Neuronal stem cell (in vitro differentiated cells): ENCODE data around the gene FAM168A.

Experiments
- DNase-seq: peaks from one replicate; pipeline ENCODE4 v3.0.0-alpha.2; 2013; ENCODE audit warnings: low spot score
- H2AFZ ChIP-seq: one replicate; pipeline ENCODE4 v1.6.1; 2013; ENCODE audit warnings: mild to moderate bottlenecking, low read length, inconsistent platforms
- H2AK5ac ChIP-seq: 2 replicates; pipeline ENCODE4 v1.6.1; 2013; ENCODE audit warnings: low read depth, mild to moderate bottlenecking, inconsistent platforms, low read length, moderate library complexity, mixed read lengths
- H2BK120ac ChIP-seq: 2 replicates; pipeline ENCODE4 v1.6.1; 2013; ENCODE audit warnings: low read depth, mild to moderate bottlenecking, inconsistent platforms, low read length, moderate library complexity, mixed read lengths
- H2BK12ac ChIP-seq: one replicate; pipeline ENCODE4 v1.6.1; 2013; ENCODE audit warnings: low read length, inconsistent platforms
- H2BK15ac ChIP-seq: 2 replicates; pipeline ENCODE4 v1.6.1; 2013; ENCODE audit warnings: mild to moderate bottlenecking, low read length, inconsistent platforms, mixed read lengths
- H2BK5ac ChIP-seq: one replicate; pipeline ENCODE4 v1.6.1; 2013; ENCODE audit warnings: inconsistent platforms, mild to moderate bottlenecking, low read length, moderate library complexity
- H3K14ac ChIP-seq: one replicate; pipeline ENCODE4 v1.6.1; 2013; ENCODE audit warnings: low read length, inconsistent platforms
- H3K18ac ChIP-seq: 2 replicates; pipeline ENCODE4 v1.6.1; 2013; ENCODE audit warnings: low read length, inconsistent platforms
- H3K23ac ChIP-seq: 2 replicates; pipeline ENCODE4 v1.6.1; 2013; ENCODE audit warnings: low read depth, mild to moderate bottlenecking, mixed read lengths, low read length, inconsistent platforms; ENCODE audit not compliant: poor library complexity
- H3K27ac ChIP-seq: replicated peaks from 3 replicates; pipeline ENCODE4 v1.5.1; 2013; ENCODE audit warnings: low read length, inconsistent platforms
- H3K27me3 ChIP-seq, 3 experiments: 2 replicates each; pipeline ENCODE4 v1.6.1; 2013; ENCODE audit warnings: low read length in 3 of 3, mild to moderate bottlenecking in 2 of 3, inconsistent platforms in 1 of 3, low read depth in 1 of 3, mixed read lengths in 1 of 3, moderate library complexity in 1 of 3; ENCODE audit not compliant: control insufficient read depth in 3 of 3, insufficient read depth in 3 of 3
- H3K36me3 ChIP-seq, 2 donors: replicated peaks in 1 of 2; 2 replicates each; pipeline ENCODE4 v1.6.1; 2013; ENCODE audit warnings: low read length in 2 of 2; ENCODE audit not compliant: control insufficient read depth in 2 of 2, insufficient read depth in 2 of 2
- H3K4ac ChIP-seq: 2 replicates; pipeline ENCODE4 v1.6.1; 2013; ENCODE audit warnings: inconsistent platforms, mild to moderate bottlenecking, low read length, moderate library complexity
- H3K4me1 ChIP-seq, 2 donors: 1 replicate in 1 of 2; 2 replicates in 1 of 2; pipeline ENCODE4 v1.6.1; 2013; ENCODE audit warnings: low read length in 2 of 2, low read depth in 1 of 2; ENCODE audit not compliant: control insufficient read depth in 2 of 2, insufficient read depth in 1 of 2
- H3K4me2 ChIP-seq: one replicate; pipeline ENCODE4 v1.6.1; 2013; ENCODE audit warnings: mild to moderate bottlenecking, low read length, inconsistent platforms; ENCODE audit not compliant: insufficient read depth, poor library complexity, severe bottlenecking
- H3K4me3 ChIP-seq, 2 donors: 2 replicates each; pipeline ENCODE4 v1.5.1; 2013; ENCODE audit warnings: low read length in 2 of 2, mild to moderate bottlenecking in 2 of 2, inconsistent platforms in 1 of 2, moderate library complexity in 1 of 2
- H3K79me1 ChIP-seq: one replicate; pipeline ENCODE4 v1.6.1; 2013; ENCODE audit warnings: low read depth, mild to moderate bottlenecking, inconsistent platforms, low read length, moderate library complexity
- H3K9ac ChIP-seq: one replicate; pipeline ENCODE4 v1.6.1; 2013; ENCODE audit warnings: mild to moderate bottlenecking, low read depth, low read length, inconsistent platforms; ENCODE audit not compliant: poor library complexity
- H3K9me3 ChIP-seq, 2 donors: replicated peaks in 1 of 2; 2 replicates each; pipeline versions ENCODE3 to v1.6.1; 2013; ENCODE audit warnings: low read length in 2 of 2, mild to moderate bottlenecking in 2 of 2, inconsistent platforms in 1 of 2, low read depth in 1 of 2, mixed read lengths in 1 of 2, moderate library complexity in 1 of 2; ENCODE audit not compliant: control insufficient read depth in 2 of 2, insufficient read depth in 1 of 2
- H4K8ac ChIP-seq: one replicate; pipeline ENCODE4 v1.6.1; 2013; ENCODE audit warnings: low read depth, mild to moderate bottlenecking, inconsistent platforms, low read length, moderate library complexity
- H4K91ac ChIP-seq: one replicate; pipeline ENCODE4 v1.6.1; 2013; ENCODE audit warnings: low read length, low read depth, mild to moderate bottlenecking, inconsistent platforms; ENCODE audit not compliant: poor library complexity
- WGBS, 2 donors: extraction: QIAGEN DNeasy Blood & Tissue Kit; methylation state at CpG; one replicate each; pipeline ENCODE4 v1.1.7; 2013; ENCODE audit warnings: missing lambda C conversion rate in 2 of 2, mixed read lengths in 1 of 2; ENCODE audit not compliant: insufficient read length in 2 of 2, insufficient replicate concordance in 1 of 2; ENCODE audit errors: extremely low coverage in 2 of 2; 5-methylcytosine and 5-hydroxymethylcytosine counted together

Gene FAM168A

DNA sequence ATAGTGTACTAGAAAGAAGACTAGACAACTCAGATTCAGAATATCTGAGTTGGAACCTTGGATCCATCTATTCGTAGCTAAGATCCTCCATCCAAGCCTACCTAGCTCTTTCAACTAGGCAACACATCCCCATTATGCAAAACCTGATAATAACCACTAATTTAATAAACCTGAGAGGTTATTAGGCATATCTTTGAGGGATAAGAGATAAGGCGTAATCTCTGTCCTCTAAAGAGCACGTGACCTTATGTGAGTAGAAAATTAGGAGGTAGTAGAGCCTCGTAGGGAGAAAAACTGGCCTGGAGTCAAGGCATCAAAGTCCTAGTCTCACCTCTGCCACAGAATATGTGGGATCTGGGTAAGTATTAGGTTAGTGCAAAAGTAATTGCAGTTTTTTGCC is 87.8 kb downstream of the FAM168A start:
- H3K9me3 ChIP-seq, result peaks cover 0 to 2% of the 10 kb centered on the region in 2 donors
- WGBS, 2 donors, result no CpG with 5 or more reads among the region's 4 CpGs
- H3K14ac ChIP-seq, result no peak overlapping the region
- no peak overlapping the region for H4K91ac ChIP-seq
- H2BK5ac ChIP-seq, result no peak overlapping the region
- H3K4me2 ChIP-seq, result no peak overlapping the region
- H4K8ac ChIP-seq, result no peak overlapping the region
- no peak for DNase-seq
- peaks cover 0 to 2% of the 10 kb centered on the region in 2 donors for H3K4me1 ChIP-seq
- no peak overlapping the region for H2BK15ac ChIP-seq
- H2BK120ac ChIP-seq, result no peak overlapping the region
- H3K27ac ChIP-seq, result no peak overlapping the region
- H2AFZ ChIP-seq, result no peak overlapping the region
- H3K9ac ChIP-seq, result no peak overlapping the region
- peaks cover 2% of the 10 kb centered on the region for H3K79me1 ChIP-seq
- no peaks in the 10 kb centered on the region for H3K27me3 ChIP-seq
- H3K4me3 ChIP-seq, result no peak overlapping the region
- H3K4ac ChIP-seq, result no peak overlapping the region
- H2AK5ac ChIP-seq, result no peak overlapping the region
- H3K18ac ChIP-seq, result no peak overlapping the region
- H3K36me3 ChIP-seq, result peaks cover 0 to 6% of the 10 kb centered on the region in 2 donors
- H3K23ac ChIP-seq, result no peak overlapping the region
- no peak overlapping the region for H2BK12ac ChIP-seq

DNA sequence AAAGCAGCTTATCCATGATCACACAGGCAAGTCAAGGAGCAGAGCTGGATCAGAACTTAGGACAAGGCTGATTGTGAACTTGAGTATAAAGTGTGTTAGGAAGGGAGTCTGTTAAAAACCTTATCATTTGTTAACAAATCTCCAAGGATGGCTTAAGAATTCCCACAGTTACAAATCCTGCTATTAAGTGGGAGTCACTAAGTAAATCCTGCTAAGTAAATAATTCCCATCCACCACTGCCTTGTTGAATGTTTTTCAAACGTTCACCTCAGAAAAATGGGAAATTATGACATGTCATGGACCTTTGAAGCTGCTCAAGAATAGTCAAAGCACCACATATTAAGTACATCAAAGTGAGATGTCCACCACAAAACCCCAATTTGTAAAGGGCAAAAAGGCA is 88.7 kb downstream of the FAM168A start:
- no peak overlapping the region for H4K8ac ChIP-seq
- H3K4me2 ChIP-seq, result no peak overlapping the region
- peaks cover 0 to 3% of the 10 kb centered on the region in 2 donors for H3K9me3 ChIP-seq
- no peak overlapping the region for H3K18ac ChIP-seq
- H3K4me3 ChIP-seq, result no peak overlapping the region
- H3K4me1 ChIP-seq, result peaks cover 0 to 2% of the 10 kb centered on the region in 2 donors
- no peak overlapping the region for H2BK15ac ChIP-seq
- H3K14ac ChIP-seq, result no peak overlapping the region
- H3K36me3 ChIP-seq, result peaks cover 0 to 2% of the 10 kb centered on the region in 2 donors
- H2BK5ac ChIP-seq, result no peak overlapping the region
- H2AK5ac ChIP-seq, result no peak overlapping the region
- no peak overlapping the region for H2BK12ac ChIP-seq
- no peak for DNase-seq
- H2BK120ac ChIP-seq, result no peak overlapping the region
- H2AFZ ChIP-seq, result no peak overlapping the region
- H3K23ac ChIP-seq, result no peak overlapping the region
- peaks cover 2% of the 10 kb centered on the region for H3K79me1 ChIP-seq
- no peak overlapping the region for H3K4ac ChIP-seq
- no peak overlapping the region for H3K27ac ChIP-seq
- no peak overlapping the region for H4K91ac ChIP-seq
- no peak overlapping the region for H3K9ac ChIP-seq
- no CpG with 5 or more reads among the region's 1 CpG for WGBS, 2 donors
- H3K27me3 ChIP-seq, result no peaks in the 10 kb centered on the region

DNA sequence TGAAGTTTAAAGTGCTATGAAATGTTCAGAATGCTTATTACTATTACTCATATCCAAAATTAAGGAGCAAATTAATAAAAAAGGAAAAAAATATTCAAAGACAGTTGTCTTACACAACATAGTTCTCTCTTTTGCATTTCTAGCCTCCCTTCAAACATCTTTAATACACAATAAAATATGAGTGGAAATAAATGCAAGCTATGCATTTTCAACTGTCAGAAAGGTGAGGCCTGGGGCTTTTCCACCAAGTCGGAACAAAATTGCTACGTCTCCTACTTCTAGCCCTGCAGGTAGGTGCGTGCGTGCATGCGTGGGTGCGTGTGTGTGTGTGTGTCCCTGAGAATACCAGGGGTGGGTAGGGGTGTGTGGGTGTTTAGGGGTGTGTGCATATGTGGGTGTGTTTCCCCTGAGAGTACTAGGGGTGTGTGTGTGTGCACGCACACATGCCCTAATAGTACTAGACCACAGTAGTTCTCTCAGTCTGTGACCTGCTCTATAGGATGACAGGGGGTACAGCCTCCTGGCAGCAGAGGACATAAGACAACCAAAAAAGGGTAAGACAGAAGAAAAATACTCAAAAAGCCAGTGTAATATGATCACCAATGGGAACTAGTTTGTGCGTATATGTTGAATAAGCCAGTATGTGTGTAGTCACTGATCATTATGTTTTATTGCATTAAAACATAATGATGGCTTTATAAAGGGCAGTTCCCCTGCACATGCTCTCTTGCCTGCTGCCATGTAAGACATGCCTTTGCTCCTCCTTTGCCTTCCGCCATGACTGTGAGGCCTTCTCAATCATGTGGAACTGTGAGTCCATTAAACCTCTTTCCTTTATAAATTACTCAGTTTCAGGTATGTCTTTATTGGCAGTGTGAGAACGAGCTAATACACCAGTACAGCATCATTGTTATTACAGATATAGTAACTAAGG is 89.4 kb downstream of the FAM168A start:
- Histone ChIP-seq H2BK15ac (no peak overlapping the region), H3K23ac (no peak overlapping the region), H2BK5ac (no peak overlapping the region), H4K91ac (no peak overlapping the region), H3K4me1 (peaks cover 0 to 2% of the 10 kb centered on the region in 2 donors), H2BK12ac (no peak overlapping the region), H3K79me1 (peaks cover 2% of the 10 kb centered on the region), H2BK120ac (no peak overlapping the region), H3K27me3 (no peaks in the 10 kb centered on the region), H3K36me3 (peaks cover 0 to 2% of the 10 kb centered on the region in 2 donors), H3K9ac (no peak overlapping the region), H3K4me3 (no peak overlapping the region), H2AFZ (no peak overlapping the region), H3K18ac (no peak overlapping the region), H3K14ac (no peak overlapping the region), H3K4ac (no peak overlapping the region), H3K9me3 (peaks cover 3 to 4% of the 10 kb centered on the region in 2 donors), H2AK5ac (no peak overlapping the region), H3K27ac (no peak overlapping the region), H4K8ac (no peak overlapping the region), H3K4me2 (no peak overlapping the region)
- WGBS, 2 donors, result no CpG with 5 or more reads among the region's 10 CpGs
- no peak for DNase-seq

DNA sequence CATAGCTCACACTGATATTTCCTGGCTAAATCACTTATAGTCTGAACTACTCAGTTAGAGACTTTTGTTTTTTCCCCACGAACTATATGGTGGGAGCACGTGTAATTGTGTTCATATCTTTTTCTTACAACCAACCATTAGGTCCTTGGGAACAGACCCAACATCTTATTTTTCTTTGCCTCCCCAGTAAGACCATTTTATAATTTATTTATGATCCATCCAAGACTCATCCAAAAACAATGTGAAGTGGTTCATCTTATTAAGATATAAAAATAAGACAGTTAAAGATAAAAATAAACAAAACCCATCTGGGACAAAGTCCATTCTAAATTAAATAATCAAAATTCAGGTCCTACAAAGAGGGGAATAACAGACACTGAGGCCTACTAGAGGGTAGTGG is 90.8 kb downstream of the FAM168A start:
- H3K9me3 ChIP-seq, result peaks cover 3 to 5% of the 10 kb centered on the region in 2 donors
- H3K4me1 ChIP-seq, result peaks cover 0 to 2% of the 10 kb centered on the region in 2 donors
- no peak overlapping the region for H2BK120ac ChIP-seq
- H3K4me2 ChIP-seq, result no peak overlapping the region
- H3K27me3 ChIP-seq, result no peaks in the 10 kb centered on the region
- no peak overlapping the region for H3K9ac ChIP-seq
- H3K18ac ChIP-seq, result no peak overlapping the region
- no peak overlapping the region for H2AFZ ChIP-seq
- no peak overlapping the region for H3K23ac ChIP-seq
- H3K36me3 ChIP-seq, result peaks cover 0 to 2% of the 10 kb centered on the region in 2 donors
- no peak for DNase-seq
- H2BK5ac ChIP-seq, result no peak overlapping the region
- no peak overlapping the region for H3K4ac ChIP-seq
- no peak overlapping the region for H2BK12ac ChIP-seq
- H3K27ac ChIP-seq, result no peak overlapping the region
- no CpG with 5 or more reads among the region's 2 CpGs for WGBS, 2 donors
- no peak overlapping the region for H4K8ac ChIP-seq
- no peak overlapping the region for H4K91ac ChIP-seq
- H3K79me1 ChIP-seq, result peaks cover 2% of the 10 kb centered on the region
- no peak overlapping the region for H3K4me3 ChIP-seq
- no peak overlapping the region for H3K14ac ChIP-seq
- H2BK15ac ChIP-seq, result no peak overlapping the region
- no peak overlapping the region for H2AK5ac ChIP-seq
